Spleen (tissue), 7 donors: ENCODE measurements around the gene ELOB.

Experiments used
- POLR2A ChIP-seq, 3 donors: fragments of 450-650 bp; IDR thresholded peaks; one replicate each; pipeline ENCODE4 v1.5.1; 2017; ENCODE audit warnings: antibody characterized with exemption in 3 of 3, mild to moderate bottlenecking in 1 of 3
- TF ChIP-seq, protein P1 (sequence below), 11 experiments: fragments of 200-600 bp in 7 of 11; fragments of 450-650 bp in 4 of 11; sonication (generic) in 4 of 11; IDR thresholded peaks in 8 of 11; conservative IDR thresholded peaks in 3 of 11; 1 replicate in 7 of 11; 2 replicates in 4 of 11; pipeline versions ENCODE4 v1.4.0 to v1.8.0; 2016 to 2021; ENCODE audit warnings: antibody characterized with exemption in 11 of 11, inconsistent platforms in 4 of 11, mild to moderate bottlenecking in 1 of 11
- donor health status: DM: no; HTN: no; CAD: no; lungs with moderate emphysema.
- donor health status: DM: no; HTN: no; CAD: no.
- donor health status: DM: no; HTN: no; CAD: no.

DNA sequence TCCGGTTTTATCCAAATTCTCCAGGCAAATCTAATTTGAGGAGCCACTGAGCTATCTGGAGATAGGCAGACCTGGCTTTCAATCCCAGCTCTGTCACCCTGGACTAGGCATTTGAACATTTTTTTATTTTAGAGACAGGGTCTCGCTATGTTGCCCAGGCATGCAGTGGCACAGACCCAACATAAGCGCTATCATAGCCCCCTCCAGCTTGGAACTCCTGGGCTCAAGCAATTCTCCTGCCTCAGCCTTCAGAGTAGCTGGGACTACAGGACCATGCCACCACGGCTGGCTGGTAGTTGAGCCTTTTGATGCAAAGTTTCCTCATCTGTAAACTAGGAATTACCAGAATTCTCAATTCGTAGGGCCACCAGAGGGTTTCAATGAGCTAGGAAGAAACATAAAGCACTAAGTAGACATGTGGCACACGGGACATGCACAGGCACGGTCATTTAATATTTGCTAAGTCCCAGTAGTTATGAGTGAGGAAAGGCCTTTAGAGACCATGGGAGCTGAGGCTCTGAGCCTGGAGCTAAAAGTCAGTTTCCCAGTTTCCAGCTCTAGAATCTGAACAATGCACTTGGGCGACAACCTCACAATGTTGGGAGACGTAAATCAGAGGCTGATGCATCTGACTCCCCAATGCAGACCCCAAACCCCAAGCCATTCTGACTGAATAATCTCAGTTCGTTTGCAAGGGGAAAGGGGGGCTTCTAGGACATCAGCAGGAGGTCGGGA is 1.1 kb downstream of the ELOB start:
- TF ChIP-seq, protein P1, sequence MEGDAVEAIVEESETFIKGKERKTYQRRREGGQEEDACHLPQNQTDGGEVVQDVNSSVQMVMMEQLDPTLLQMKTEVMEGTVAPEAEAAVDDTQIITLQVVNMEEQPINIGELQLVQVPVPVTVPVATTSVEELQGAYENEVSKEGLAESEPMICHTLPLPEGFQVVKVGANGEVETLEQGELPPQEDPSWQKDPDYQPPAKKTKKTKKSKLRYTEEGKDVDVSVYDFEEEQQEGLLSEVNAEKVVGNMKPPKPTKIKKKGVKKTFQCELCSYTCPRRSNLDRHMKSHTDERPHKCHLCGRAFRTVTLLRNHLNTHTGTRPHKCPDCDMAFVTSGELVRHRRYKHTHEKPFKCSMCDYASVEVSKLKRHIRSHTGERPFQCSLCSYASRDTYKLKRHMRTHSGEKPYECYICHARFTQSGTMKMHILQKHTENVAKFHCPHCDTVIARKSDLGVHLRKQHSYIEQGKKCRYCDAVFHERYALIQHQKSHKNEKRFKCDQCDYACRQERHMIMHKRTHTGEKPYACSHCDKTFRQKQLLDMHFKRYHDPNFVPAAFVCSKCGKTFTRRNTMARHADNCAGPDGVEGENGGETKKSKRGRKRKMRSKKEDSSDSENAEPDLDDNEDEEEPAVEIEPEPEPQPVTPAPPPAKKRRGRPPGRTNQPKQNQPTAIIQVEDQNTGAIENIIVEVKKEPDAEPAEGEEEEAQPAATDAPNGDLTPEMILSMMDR (IDR thresholded peaks at IDR 0.05 in 8 of 11, conservative IDR thresholded peaks at IDR 0.05 in 3 of 11), result no peak
- TF ChIP-seq POLR2A (IDR thresholded peaks at IDR 0.05), result no peak
